ENCODE results near the gene BCL6.

Gene BCL6

DNA sequence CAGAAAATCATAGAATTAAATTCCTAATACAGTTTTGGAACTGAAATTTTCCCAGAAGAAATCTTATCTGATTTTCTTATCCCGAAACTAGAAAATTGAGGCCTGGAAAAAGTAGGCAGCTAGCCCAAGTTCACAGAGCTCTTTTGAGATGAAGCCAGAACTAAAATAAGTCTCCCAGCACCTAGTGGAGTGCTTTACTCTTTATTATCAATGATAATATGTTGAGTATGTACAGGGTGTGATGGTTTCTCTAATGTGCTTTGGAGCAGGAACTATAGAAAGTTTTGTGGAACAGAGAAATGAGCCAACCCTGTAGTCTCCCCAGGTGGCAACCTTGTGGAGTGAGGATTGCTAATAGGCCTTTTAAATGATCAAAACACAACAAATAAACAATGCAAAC, 30.3 kb upstream of the BCL6 start:
- no peak for FAIRE-seq
- TF ChIP-seq POLR2A (IDR thresholded peaks at IDR 0.05; ENCODE audit: low read depth, low read length), result no peak
- TF ChIP-seq TAF1 (IDR thresholded peaks at IDR 0.05; ENCODE audit: borderline replicate concordance, low read depth, low read length), result no peak
- DNase-seq (ENCODE audit: insufficient read length), result no peak

DNA sequence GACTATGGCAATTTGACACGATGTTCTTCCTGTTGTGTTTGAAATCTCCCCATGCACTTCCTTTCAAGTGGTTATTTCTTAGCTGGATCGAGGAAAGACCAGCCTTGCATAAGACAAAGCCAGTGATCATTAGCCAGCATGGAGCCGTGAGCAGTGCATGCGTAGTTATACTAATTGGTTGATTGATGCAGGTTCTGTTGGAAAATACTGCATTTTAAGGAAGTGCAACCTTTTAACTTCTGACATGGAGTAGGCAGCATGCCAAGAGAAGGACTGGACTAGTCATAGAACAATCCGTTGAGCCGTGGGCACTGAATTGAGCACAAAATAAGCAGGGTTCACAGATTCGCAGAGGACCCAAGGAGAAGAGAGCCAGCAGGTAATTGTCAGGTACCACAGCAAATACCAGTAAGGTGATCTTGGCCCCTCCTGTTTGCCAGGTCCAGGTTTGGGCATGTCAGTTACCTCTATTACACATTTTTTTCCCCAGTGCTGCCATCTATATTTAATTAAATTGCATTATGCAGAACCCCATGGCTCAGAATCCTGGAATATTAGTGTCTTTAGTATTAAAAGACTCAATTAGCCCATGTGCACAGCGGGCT, 29.0 kb upstream of the BCL6 start:
- TF ChIP-seq POLR2AphosphoS5 (IDR thresholded peaks at IDR 0.05; ENCODE audit: low read depth, low read length) (no peak), TAF1 (IDR thresholded peaks at IDR 0.05; ENCODE audit: borderline replicate concordance, low read depth, low read length) (no peak), POLR2A (IDR thresholded peaks at IDR 0.05; ENCODE audit: low read depth, low read length) (no peak)
- FAIRE-seq, result peak; percentile 17
- no peak for DNase-seq (ENCODE audit: insufficient read length)

DNA sequence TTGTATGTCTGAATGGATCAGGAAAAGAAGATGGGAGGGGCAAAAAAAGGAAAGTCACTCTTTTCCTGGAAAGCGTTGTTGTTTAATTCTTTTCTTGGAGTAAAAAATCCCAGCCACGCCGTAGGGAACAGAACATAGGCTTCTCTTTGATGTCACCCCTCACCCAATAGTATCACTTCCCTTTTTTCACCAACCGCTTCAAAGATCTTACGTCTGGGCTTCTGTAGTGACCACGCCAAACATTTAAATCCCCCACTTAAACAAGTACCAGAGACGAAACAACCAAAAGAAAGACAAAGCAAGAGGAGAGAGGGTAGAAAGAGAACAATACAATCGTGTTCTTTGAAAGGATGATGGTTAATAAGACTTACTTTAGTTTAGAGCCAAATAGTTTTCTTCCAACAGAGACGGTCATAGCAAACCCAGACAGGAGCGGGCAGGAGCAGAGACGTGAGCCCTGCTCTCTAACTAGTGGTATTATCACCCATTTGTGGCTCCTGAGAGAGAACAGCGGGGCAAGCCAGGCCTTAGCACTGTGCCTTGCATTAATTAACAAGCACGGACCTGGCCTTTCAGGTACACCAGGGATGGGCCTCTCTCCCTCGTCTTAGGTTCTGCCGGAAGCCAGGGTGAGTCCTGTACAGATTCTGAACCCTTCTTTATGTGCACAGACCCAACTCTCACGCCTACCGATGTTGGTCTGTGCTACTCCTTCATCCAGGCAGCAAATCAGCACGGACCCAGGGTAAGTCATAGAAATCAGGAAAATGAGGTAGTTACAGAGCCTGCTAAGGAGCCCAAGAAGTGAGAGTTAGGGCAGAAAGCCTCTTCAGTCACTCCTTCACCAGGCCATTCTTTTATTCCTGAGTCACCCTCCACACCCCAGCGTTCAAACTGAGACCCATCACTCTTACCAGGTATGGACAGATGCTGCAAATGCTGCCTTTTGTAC, 28.2 kb upstream of the BCL6 start:
- TF ChIP-seq TAF1 (IDR thresholded peaks at IDR 0.05; ENCODE audit: borderline replicate concordance, low read depth, low read length) (no peak), POLR2A (IDR thresholded peaks at IDR 0.05; ENCODE audit: low read depth, low read length) (no peak), POLR2AphosphoS5 (IDR thresholded peaks at IDR 0.05; ENCODE audit: low read depth, low read length) (no peak)
- peak; percentile 17 for DNase-seq (ENCODE audit: insufficient read length)
- peak; percentile 85 for FAIRE-seq

DNA sequence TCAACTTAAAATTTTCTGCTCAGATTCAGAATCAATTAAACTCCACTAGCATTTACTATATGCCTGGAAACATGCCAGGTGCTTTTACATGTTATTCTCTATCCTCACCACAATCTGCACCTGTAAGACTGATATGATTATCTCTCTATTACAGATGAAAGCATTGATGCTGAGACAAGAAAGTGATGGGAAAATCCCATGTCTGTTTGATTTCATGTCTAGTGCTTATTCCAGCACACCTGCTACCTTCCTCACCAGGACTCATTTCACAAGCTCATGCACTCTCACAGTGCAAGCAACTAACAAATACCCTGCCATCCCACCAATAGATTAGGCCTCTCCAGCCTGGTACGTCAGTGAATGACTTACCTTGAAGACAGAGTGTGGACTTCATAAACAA, 25.0 kb upstream of the BCL6 start:
- DNase-seq (ENCODE audit: insufficient read length) (no peak), FAIRE-seq (peak; percentile 86)
- TF ChIP-seq TAF1 (IDR thresholded peaks at IDR 0.05; ENCODE audit: borderline replicate concordance, low read depth, low read length) (no peak), POLR2AphosphoS5 (IDR thresholded peaks at IDR 0.05; ENCODE audit: low read depth, low read length) (no peak), POLR2A (IDR thresholded peaks at IDR 0.05; ENCODE audit: low read depth, low read length) (no peak)

DNA sequence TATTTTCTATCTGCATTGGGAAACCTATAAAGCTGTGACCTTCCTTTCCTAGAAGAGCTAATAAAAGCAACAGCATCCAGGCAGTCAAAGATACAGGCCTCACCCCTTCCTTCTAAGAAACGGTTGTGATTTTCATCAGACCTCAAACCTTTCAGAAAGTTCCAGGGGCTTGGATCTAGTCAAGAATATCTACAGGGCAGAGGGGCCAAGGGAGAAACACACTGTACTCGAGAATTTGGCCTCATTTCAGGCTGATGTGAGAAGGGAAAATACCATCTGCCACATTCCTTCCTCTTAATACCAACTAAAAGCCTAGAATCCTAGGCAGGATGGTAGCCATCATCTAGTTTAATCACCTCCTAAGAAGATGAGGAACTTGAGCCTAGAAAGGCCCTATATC, 24.5 kb upstream of the BCL6 start:
- FAIRE-seq, result no peak
- TF ChIP-seq TAF1 (IDR thresholded peaks at IDR 0.05; ENCODE audit: borderline replicate concordance, low read depth, low read length), result no peak
- no peak for TF ChIP-seq POLR2A (IDR thresholded peaks at IDR 0.05; ENCODE audit: low read depth, low read length)
- TF ChIP-seq POLR2AphosphoS5 (IDR thresholded peaks at IDR 0.05; ENCODE audit: low read depth, low read length), result no peak
- no peak for DNase-seq (ENCODE audit: insufficient read length)

DNA sequence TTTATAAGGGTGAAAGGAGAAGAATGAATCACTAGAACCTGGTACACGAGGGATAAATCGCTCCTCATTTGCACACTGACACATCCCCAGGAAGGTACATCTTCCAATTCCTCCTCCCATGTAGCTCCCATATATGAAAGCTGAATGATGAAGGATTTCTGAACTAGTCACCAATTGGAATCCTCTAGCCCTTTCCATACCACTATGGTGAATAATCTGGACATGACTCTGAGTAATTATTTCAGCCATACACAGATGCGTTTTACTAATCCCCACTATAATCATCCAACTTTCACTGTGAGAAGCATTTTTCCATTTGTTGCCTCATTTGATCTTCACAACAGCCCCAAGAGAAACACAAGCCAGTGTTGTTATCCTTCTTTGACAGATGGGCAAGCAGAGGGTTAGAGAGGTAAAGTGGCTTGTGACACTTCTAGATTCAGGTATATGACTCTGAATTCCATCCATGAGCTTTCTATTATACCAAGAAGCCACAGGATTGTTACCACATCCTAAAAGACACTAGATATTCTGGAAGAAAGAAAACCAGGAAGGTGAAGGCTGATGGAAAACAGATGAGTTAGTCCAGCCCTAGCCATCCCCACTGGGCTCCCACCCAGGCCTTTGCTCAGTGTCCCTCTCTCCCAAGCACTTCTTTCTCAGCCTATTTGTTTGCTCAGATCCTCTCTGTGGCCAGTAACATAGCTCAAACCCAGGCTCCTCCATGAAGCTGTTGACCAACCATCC, 22.2 kb upstream of the BCL6 start:
- no peak for FAIRE-seq
- TF ChIP-seq POLR2AphosphoS5 (IDR thresholded peaks at IDR 0.05; ENCODE audit: low read depth, low read length) (no peak), POLR2A (IDR thresholded peaks at IDR 0.05; ENCODE audit: low read depth, low read length) (no peak), TAF1 (IDR thresholded peaks at IDR 0.05; ENCODE audit: borderline replicate concordance, low read depth, low read length) (no peak)
- no peak for DNase-seq (ENCODE audit: insufficient read length)

DNA sequence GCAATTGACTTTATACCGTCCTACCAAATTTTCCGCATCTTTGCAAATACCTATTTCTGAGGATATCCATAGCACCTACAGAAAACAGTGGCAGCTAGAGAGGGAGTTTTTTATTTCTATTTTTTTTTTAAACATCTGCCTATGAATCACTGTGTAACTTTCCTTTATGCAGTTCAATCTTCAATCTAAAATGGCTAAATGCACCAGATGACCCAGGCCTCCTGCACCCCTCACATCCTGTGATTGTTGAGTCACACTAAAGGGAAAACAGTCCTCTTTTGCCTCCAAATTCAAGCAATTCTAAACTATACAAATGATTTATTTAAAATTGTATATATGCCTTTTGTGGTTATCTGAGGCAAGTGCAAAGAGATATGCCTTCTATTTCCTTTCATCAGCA, 20.1 kb upstream of the BCL6 start:
- no peak for DNase-seq (ENCODE audit: insufficient read length)
- no peak for TF ChIP-seq POLR2A (IDR thresholded peaks at IDR 0.05; ENCODE audit: low read depth, low read length)
- no peak for FAIRE-seq

DNA sequence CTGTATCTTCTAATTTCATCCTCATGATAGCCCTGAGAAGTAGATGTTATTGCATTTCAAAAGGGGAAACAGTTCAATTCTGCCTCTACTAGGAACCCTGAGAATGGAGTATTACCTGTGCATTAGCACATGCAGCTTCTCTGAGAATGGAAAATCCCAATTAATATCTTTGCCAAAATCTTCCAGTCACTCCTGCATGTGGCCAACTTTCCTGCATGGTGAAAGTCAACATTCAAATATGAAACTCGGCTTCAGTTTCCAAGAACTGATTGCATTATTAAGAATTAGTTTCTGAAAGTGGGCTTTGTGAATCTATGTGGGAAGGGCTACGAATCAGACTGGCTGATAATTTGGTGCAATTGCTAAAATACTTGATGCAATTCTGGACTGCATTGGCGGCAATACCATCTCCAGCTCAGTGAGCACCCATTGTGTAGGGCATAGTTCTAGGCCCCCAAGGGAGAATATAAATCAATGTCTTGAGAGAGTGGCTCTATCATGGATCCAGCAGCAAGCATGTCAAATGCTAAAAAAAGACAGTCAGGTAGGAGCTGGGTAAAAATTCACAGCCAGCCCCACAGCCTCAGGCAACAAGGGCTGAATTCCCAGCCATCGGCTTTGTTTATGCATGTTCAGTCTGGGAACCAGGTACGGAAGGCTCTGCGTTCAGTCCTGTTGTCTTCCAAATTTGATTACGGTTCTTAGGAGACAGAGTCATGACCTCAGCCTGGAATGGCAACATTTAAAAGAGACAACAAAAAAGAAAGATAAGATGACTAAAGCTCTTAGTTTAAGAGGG, 18.8 kb upstream of the BCL6 start:
- DNase-seq (ENCODE audit: insufficient read length) (no peak), FAIRE-seq (no peak)
- TF ChIP-seq POLR2A (IDR thresholded peaks at IDR 0.05; ENCODE audit: low read depth, low read length) (no peak), TAF1 (IDR thresholded peaks at IDR 0.05; ENCODE audit: borderline replicate concordance, low read depth, low read length) (no peak), POLR2AphosphoS5 (IDR thresholded peaks at IDR 0.05; ENCODE audit: low read depth, low read length) (no peak)

DNA sequence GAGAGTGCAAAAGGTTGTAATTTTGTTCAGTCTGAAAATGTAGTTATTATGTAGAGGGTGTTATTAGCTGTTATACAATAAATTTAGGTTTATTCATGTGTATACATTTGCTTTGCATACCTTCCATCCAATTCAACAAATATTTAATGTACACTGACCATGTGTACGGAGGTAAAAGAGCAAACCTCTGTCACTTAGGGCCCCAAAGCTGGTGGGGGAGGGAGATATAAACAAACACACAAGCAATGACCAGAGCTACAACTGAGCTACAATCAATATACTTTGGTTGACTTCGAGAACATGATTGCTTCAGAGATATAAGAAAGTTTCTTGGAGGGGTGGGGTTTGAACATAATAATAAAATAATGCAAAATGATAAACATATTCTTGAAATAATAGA, 17.5 kb upstream of the BCL6 start:
- TF ChIP-seq POLR2AphosphoS5 (IDR thresholded peaks at IDR 0.05; ENCODE audit: low read depth, low read length), result no peak
- no peak for TF ChIP-seq POLR2A (IDR thresholded peaks at IDR 0.05; ENCODE audit: low read depth, low read length)
- TF ChIP-seq TAF1 (IDR thresholded peaks at IDR 0.05; ENCODE audit: borderline replicate concordance, low read depth, low read length), result no peak
- no peak for DNase-seq (ENCODE audit: insufficient read length)
- FAIRE-seq, result no peak

DNA sequence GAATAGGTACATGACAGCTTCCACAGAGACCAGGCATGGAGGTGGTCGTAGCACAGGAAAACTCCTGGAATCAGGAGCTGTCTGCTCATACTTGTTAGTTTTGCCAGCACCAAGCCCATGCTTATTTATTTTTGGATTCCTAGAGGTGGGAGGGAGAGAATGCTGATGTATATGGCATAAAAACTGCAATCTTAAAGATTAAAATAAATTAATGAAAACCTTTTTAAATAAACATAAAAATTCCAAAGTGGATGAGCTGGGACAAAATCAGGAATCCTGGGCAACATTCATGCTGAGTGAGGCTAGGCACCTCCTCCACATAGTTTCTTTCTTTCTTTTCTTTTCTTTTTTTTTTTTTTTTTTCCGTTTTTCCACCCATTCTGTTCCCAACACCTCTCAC, 14.3 kb upstream of the BCL6 start:
- DNase-seq (ENCODE audit: insufficient read length) (no peak), FAIRE-seq (no peak)
- no peak for TF ChIP-seq TAF1 (IDR thresholded peaks at IDR 0.05; ENCODE audit: borderline replicate concordance, low read depth, low read length)
- TF ChIP-seq POLR2AphosphoS5 (IDR thresholded peaks at IDR 0.05; ENCODE audit: low read depth, low read length), result no peak
- TF ChIP-seq POLR2A (IDR thresholded peaks at IDR 0.05; ENCODE audit: low read depth, low read length), result no peak

Measured in GM12892 (cell line).